ENCODE data around the gene PRPF31.
"Not testable (repeated sequence)": the region's sequence is repeated elsewhere in the genome, so short reads cannot be mapped to it uniquely, and the experiment has no call there.

DNA sequence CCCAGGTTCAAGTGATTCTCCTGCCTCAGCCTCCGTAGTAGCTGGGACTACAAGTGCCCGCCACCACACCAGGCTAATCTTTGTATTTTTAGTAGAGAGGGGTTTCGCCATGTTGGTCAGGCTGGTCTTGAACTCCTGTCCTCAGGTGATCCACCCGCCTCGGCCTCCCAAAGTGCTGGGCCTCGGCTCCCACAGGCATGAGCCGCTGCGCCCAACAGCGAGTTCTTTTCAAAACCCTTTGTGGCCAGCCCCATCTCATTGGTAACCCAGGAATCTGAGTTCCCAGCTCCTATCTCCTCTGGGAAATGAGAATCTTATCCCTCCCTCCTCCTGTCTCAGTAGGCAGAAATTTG lies 15.7 kb upstream of the PRPF31 start:
- TF ChIP-seq, protein P1, sequence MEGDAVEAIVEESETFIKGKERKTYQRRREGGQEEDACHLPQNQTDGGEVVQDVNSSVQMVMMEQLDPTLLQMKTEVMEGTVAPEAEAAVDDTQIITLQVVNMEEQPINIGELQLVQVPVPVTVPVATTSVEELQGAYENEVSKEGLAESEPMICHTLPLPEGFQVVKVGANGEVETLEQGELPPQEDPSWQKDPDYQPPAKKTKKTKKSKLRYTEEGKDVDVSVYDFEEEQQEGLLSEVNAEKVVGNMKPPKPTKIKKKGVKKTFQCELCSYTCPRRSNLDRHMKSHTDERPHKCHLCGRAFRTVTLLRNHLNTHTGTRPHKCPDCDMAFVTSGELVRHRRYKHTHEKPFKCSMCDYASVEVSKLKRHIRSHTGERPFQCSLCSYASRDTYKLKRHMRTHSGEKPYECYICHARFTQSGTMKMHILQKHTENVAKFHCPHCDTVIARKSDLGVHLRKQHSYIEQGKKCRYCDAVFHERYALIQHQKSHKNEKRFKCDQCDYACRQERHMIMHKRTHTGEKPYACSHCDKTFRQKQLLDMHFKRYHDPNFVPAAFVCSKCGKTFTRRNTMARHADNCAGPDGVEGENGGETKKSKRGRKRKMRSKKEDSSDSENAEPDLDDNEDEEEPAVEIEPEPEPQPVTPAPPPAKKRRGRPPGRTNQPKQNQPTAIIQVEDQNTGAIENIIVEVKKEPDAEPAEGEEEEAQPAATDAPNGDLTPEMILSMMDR (IDR thresholded peaks at IDR 0.05): not testable (repeated sequence)
- TF ChIP-seq POLR2A (IDR thresholded peaks at IDR 0.05): not testable (repeated sequence)
